B cell (primary cell): ENCODE data around the gene FBXO9. TPM values are rescaled to one million over a fixed set of nuclear protein-coding genes. Genes with fewer than 3 reads are reported as not detected.

Source experiments
- ATAC-seq: fragments of 200-7000 bp; cut with Tn5 transposase; one replicate; pipeline ENCODE4 v1.10.0; 2021; ENCODE audit warnings: low read depth, mild to moderate bottlenecking, moderate number of reproducible peaks, moderate library complexity
- CTCF ChIA-PET: fragments of 350-600 bp; sonication (Branson Sonifier 250); formaldehyde crosslinking; loops from one replicate; lab custom pipeline; 2021; ENCODE audit warnings: antibody characterized with exemption, inconsistent platforms; lab: Charles Lee
- POLR2A ChIA-PET: fragments of 350-600 bp; sonication (Branson Sonifier 250); formaldehyde crosslinking; loops from one replicate; lab custom pipeline; 2021; ENCODE audit warnings: antibody characterized with exemption; lab: Charles Lee
- DNase-seq: peaks from one replicate; pipeline ENCODE4 v3.0.0; 2013
- H2AFZ ChIP-seq: 2 replicates; pipeline ENCODE4 v1.6.1; 2012; ENCODE audit warnings: mild to moderate bottlenecking, low read depth, low read length; ENCODE audit not compliant: insufficient read depth, poor library complexity, severe bottlenecking
- H3K27ac ChIP-seq, 2 donors: 1 replicate in 1 of 2; 2 replicates in 1 of 2; pipeline ENCODE4 v1.5.1; 2012 to 2013; ENCODE audit warnings: low read length in 2 of 2, mild to moderate bottlenecking in 2 of 2, moderate library complexity in 1 of 2
- H3K27me3 ChIP-seq, 4 experiments: fragments of 200-600 bp in 1 of 4; sonication (generic) in 1 of 4; replicated peaks in 1 of 4; 1 replicate in 2 of 4; 2 replicates in 2 of 4; pipeline versions ENCODE4 v1.6.1 to v1.7.0; 2013 to 2016; ENCODE audit warnings: low read length in 3 of 4, mild to moderate bottlenecking in 2 of 4, mixed read lengths in 1 of 4, moderate library complexity in 1 of 4; ENCODE audit not compliant: insufficient read depth in 4 of 4, control insufficient read depth in 3 of 4; ENCODE audit errors: control extremely low read depth in 1 of 4
- H3K36me3 ChIP-seq, 2 experiments: replicated peaks in 1 of 2; 1 replicate in 1 of 2; 2 replicates in 1 of 2; pipeline versions ENCODE4 v1.6.1 to v1.7.1; 2013; ENCODE audit warnings: low read length in 1 of 2; ENCODE audit not compliant: insufficient read depth in 2 of 2, control insufficient read depth in 1 of 2; ENCODE audit errors: control extremely low read depth in 1 of 2, extremely low read depth in 1 of 2
- H3K4me1 ChIP-seq, 2 donors: fragments of 200-600 bp in 1 of 2; sonication (generic) in 1 of 2; 1 replicate in 1 of 2; 2 replicates in 1 of 2; pipeline versions ENCODE4 v1.5.1 to v1.6.1; 2013 to 2017; ENCODE audit warnings: low read length in 2 of 2; ENCODE audit not compliant: control insufficient read depth in 2 of 2, insufficient read depth in 2 of 2
- H3K4me2 ChIP-seq: replicated peaks from 2 replicates; pipeline ENCODE3; 2012; ENCODE audit warnings: mild to moderate bottlenecking, low read depth, low read length; ENCODE audit not compliant: poor library complexity, severe bottlenecking
- H3K4me3 ChIP-seq, 5 experiments: fragments of 200-600 bp in 1 of 5; sonication (generic) in 1 of 5; 1 replicate in 3 of 5; 2 replicates in 2 of 5; pipeline versions ENCODE4 v1.5.1 to v1.7.0; 2011 to 2016; ENCODE audit warnings: low read length in 4 of 5, mild to moderate bottlenecking in 4 of 5, low read depth in 2 of 5, control low read depth in 1 of 5, moderate library complexity in 1 of 5; ENCODE audit not compliant: insufficient read depth in 1 of 5; ENCODE audit errors: control extremely low read depth in 1 of 5, extremely low read depth in 1 of 5
- H3K79me2 ChIP-seq: fragments of 200-600 bp; sonication (generic); one replicate; pipeline ENCODE4 v1.6.0; 2016; ENCODE audit warnings: low read length; ENCODE audit not compliant: control insufficient read depth, insufficient read depth
- H3K9ac ChIP-seq: fragments of 200-600 bp; sonication (generic); 2 replicates; pipeline ENCODE4 v1.6.1; 2017; ENCODE audit warnings: mild to moderate bottlenecking, low read length, moderate library complexity
- H3K9me3 ChIP-seq, 3 donors: one replicate each; pipeline versions ENCODE4 v1.6.1 to v1.7.1; 2013; ENCODE audit warnings: low read length in 2 of 3; ENCODE audit not compliant: control insufficient read depth in 2 of 3, insufficient read depth in 1 of 3; ENCODE audit errors: control extremely low read depth in 1 of 3
- H4K20me1 ChIP-seq: 2 replicates; pipeline ENCODE4 v1.6.0; 2012; ENCODE audit warnings: mild to moderate bottlenecking, low read length; ENCODE audit not compliant: insufficient read depth, control insufficient read depth, poor library complexity, severe bottlenecking
- H3K27ac Mint-ChIP-seq: one replicate; pipeline ENCODE4 v1.8.0; 2021; ENCODE audit warnings: mixed read lengths
- H3K27me3 Mint-ChIP-seq: one replicate; pipeline ENCODE4 v1.8.0; 2021; ENCODE audit warnings: mixed read lengths
- H3K4me1 Mint-ChIP-seq: one replicate; pipeline ENCODE4 v1.8.0; 2021; ENCODE audit warnings: mixed read lengths
- H3K4me3 Mint-ChIP-seq: one replicate; pipeline ENCODE4 v1.8.0; 2021; ENCODE audit warnings: mixed read lengths
- H3K9me3 Mint-ChIP-seq: one replicate; pipeline ENCODE4 v1.8.0; 2022; ENCODE audit warnings: mixed read lengths; ENCODE audit not compliant: insufficient read depth
- CTCF ChIP-seq: fragments of 200-600 bp; IDR thresholded peaks from one replicate; pipeline ENCODE4 v1.8.0; 2022; ENCODE audit warnings: antibody characterized with exemption, mild to moderate bottlenecking
- EZH2 ChIP-seq: IDR thresholded peaks from 2 replicates; pipeline ENCODE4 v1.6.1; 2012; ENCODE audit warnings: borderline replicate concordance, low read depth, mild to moderate bottlenecking, moderate library complexity, low read length; ENCODE audit not compliant: insufficient read depth, poor library complexity, severe bottlenecking
- WGBS: methylation state at CpG from one replicate; pipeline ENCODE4 v1.1.5; 2013; ENCODE audit warnings: missing lambda C conversion rate; ENCODE audit not compliant: insufficient coverage; 5-methylcytosine and 5-hydroxymethylcytosine counted together
- intact Hi-C: fragments of 100-400 bp; cut with micrococcal nuclease; formaldehyde crosslinking; loops from one replicate; pipeline ENCODE4 v1.10.0; 2022
- polyA plus RNA-seq: library from polyadenylated mRNA; depleted of rRNA; stranded (reverse); fragments of >200 nt; gene quantifications from 2 replicates; pipeline ENCODE4 v1.2.3, GENCODE V29; 2012
- total RNA-seq, 2 donors: library from RNA; stranded (reverse); fragments of 120-200 nt in 1 of 2; gene quantifications; 1 replicate in 1 of 2; 2 replicates in 1 of 2; pipeline versions ENCODE4 v1.2.3 to v1.2.4, GENCODE V29; 2013 to 2022

FBXO9 gene
- total and polyA plus RNA-seq, 2 donors (not counting 1 experiment from before 2014, with no cell fraction given): 105 TPM

- Histone ChIP-seq H3K9ac (no peak overlapping the region), H2AFZ (no peak overlapping the region), H3K9me3 (no peaks in the 10 kb centered on the region), H3K79me2 (no peaks in the 10 kb centered on the region), H3K4me1 (no peaks in the 10 kb centered on the region), H3K4me3 (no peak overlapping the region), H3K36me3 (no peaks in the 10 kb centered on the region), H3K27ac (no peak overlapping the region), H3K4me2 (no peak overlapping the region), H3K27me3 (no peaks in the 10 kb centered on the region), H4K20me1 (no peaks in the 10 kb centered on the region)
- no peak for DNase-seq
- Mint-ChIP-seq H3K27ac (no peak overlapping the region), H3K27me3 (no peaks in the 10 kb centered on the region), H3K4me3 (no peak overlapping the region), H3K9me3 (no peaks in the 10 kb centered on the region), H3K4me1 (no peaks in the 10 kb centered on the region)
- ATAC-seq: no peak
- WGBS: 97% methylated on average over 13 of the region's 16 CpGs
- TF ChIP-seq EZH2 (no peak), CTCF (no peak)
- ChIA-PET CTCF (no interaction called here), POLR2A (no interaction called here)
- intact Hi-C loops: no loop called here
Measured at GRCh38 chr6:53133961-53134360, 68.8 kb downstream of the FBXO9 start.

- Histone ChIP-seq H2AFZ (no peak overlapping the region), H3K27ac (no peak overlapping the region), H3K4me1 (no peaks in the 10 kb centered on the region), H3K79me2 (no peaks in the 10 kb centered on the region), H3K9ac (no peak overlapping the region), H3K9me3 (no peaks in the 10 kb centered on the region), H3K4me3 (no peak overlapping the region), H3K27me3 (no peaks in the 10 kb centered on the region), H3K4me2 (no peak overlapping the region), H4K20me1 (no peaks in the 10 kb centered on the region), H3K36me3 (no peaks in the 10 kb centered on the region)
- ATAC-seq: no peak
- Mint-ChIP-seq H3K4me3 (no peak overlapping the region), H3K9me3 (no peaks in the 10 kb centered on the region), H3K27me3 (no peaks in the 10 kb centered on the region), H3K4me1 (no peaks in the 10 kb centered on the region), H3K27ac (no peak overlapping the region)
- 90% methylated on average over 2 of the region's 8 CpGs for WGBS
- TF ChIP-seq CTCF (no peak), EZH2 (no peak)
- intact Hi-C loops: no loop called here
- CTCF ChIA-PET: no interaction called here
- POLR2A ChIA-PET: no interaction called here
- no peak for DNase-seq
Measured at GRCh38 chr6:53134601-53135235, 69.5 kb downstream of the FBXO9 start.
